GM13976 (cell line): ENCODE measurements around the gene CADM3.

Experiments
- DNase-seq: peaks from one replicate; pipeline ENCODE4 v3.0.0; 2012; ENCODE audit warnings: low spot score
- in situ Hi-C: fragments of 300-500 bp; cut with MboI; formaldehyde crosslinking; loops from one replicate; pipeline ENCODE4 v1.12.0; 2022; ENCODE audit warnings: low sequenced_read_pairs, mixed read lengths, inconsistent platforms; ENCODE audit not compliant: unreplicated experiment
- TF ChIP-seq, protein P1 (sequence below): IDR thresholded peaks from 2 replicates; pipeline ENCODE4 v1.5.1; 2012; ENCODE audit warnings: borderline replicate concordance, mild to moderate bottlenecking; ENCODE audit not compliant: insufficient read depth; ENCODE audit errors: extremely low read depth, missing control alignments, control extremely low read depth

The CADM3 gene

DNA sequence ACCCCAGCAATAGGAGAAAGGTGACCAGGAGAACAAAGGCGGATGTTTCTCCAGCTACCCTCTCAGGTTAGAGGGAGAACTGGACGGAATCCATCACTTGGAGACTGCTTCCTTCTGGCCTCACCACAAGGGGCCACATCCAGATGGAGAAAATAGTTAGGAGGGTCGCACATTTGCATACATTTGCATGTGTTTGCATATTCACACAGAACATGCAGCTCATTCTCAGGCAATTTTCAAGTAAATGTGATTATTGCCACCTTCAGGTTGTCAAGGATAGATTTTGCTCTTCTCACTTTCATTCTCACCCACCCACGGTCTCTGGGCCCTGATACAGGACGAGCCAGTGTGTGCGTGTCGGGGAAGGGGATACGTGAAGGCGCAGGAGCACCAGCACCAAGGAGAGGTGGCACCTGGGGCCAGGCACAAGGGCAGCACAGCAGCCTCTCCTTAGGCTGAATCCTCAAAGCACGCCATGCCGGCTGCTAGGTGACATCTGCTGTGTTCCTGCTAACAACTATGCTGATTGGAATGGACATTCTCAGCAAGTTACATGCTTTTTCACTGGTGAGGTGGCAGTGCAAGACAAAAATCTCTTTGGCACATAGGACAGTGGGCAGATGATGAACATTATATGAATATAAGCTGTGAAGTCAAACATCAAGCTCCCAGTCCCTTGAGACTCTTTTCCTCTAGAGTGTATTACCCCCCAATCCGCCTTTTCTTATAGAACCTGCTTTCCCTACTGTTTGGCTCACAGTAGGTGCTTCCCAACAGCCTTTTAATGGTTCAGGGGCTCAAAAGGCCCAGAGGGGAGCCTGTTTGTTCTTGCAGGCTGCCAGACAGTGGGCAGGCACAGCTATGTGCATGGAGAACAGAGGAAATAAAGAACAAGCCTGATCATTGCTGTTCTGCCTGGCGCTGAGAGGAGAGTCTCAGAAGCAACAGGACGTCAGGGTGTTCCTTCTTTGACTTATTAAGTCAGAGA is 47.5 kb downstream of the CADM3 start:
- in situ Hi-C loops = loop anchor here (10.0 kb wide), 1 partner anchor 54 kb away; no protein-coding TSS in a partner anchor
- TF ChIP-seq, protein P1, sequence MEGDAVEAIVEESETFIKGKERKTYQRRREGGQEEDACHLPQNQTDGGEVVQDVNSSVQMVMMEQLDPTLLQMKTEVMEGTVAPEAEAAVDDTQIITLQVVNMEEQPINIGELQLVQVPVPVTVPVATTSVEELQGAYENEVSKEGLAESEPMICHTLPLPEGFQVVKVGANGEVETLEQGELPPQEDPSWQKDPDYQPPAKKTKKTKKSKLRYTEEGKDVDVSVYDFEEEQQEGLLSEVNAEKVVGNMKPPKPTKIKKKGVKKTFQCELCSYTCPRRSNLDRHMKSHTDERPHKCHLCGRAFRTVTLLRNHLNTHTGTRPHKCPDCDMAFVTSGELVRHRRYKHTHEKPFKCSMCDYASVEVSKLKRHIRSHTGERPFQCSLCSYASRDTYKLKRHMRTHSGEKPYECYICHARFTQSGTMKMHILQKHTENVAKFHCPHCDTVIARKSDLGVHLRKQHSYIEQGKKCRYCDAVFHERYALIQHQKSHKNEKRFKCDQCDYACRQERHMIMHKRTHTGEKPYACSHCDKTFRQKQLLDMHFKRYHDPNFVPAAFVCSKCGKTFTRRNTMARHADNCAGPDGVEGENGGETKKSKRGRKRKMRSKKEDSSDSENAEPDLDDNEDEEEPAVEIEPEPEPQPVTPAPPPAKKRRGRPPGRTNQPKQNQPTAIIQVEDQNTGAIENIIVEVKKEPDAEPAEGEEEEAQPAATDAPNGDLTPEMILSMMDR = no peak
- DNase-seq = no peak

- in situ Hi-C loops = no loop called here
- TF ChIP-seq, protein P1 = no peak
- no peak for DNase-seq
These were observed 50.9 kb downstream of the CADM3 start for GRCh38 chr1:159222075-159222865.

GRCh38 chr1:159223004-159223403 is 51.6 kb downstream of the CADM3 start:
- TF ChIP-seq, protein P1 = no peak
- in situ Hi-C loops = no loop called here
- DNase-seq = no peak

DNA sequence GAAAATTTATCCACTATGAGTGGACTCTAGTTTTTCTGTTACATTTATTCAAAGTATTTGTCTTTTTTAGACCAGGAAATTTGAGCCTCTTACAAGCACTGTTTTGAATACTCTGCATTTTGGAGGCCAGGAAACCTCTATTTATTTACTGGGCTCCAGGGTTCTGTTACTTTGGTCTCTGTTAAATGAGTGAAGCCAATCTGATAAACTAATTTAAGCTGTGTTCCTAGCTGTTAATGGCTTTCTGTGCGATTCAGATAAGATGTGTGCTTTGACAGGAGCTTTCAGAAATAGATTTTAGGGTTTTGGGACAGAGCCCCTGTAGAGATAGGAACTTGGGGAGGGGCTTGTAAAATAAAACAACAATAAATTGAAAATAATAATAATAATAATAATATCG is 57.1 kb downstream of the CADM3 start:
- TF ChIP-seq, protein P1 = no peak
- in situ Hi-C loops = no loop called here
- DNase-seq = no peak

DNA sequence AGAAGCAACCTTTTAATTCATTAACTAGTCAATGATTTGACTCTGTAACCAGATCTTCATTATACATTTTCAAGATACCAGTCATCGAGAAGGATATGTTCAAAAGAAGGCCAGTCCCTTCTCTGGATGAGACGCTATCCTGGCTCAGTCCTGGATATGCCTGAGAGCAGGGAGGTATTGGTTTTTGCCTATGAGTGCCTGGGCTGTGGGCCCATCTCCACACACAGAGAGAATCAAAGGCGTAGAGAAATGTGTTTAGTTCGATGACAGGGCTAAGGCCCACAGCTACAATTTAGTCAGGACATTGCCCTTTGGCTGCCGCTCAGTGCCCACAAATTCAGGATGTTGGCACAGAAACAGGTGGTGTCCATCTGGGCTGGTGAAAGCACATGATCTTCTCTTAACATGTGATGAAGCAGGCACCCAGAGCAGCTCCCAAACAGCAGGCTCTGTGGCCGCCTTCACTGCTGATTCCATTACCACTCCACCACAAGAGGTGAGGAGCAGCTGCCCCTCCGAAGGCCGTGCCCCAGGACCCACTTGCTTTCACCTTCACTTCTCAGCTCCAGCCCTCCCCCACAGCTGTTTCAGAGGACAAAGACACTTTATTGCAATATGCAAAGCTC is 58.0 kb downstream of the CADM3 start:
- no peak for DNase-seq
- TF ChIP-seq, protein P1 = no peak
- in situ Hi-C loops = no loop called here

DNA sequence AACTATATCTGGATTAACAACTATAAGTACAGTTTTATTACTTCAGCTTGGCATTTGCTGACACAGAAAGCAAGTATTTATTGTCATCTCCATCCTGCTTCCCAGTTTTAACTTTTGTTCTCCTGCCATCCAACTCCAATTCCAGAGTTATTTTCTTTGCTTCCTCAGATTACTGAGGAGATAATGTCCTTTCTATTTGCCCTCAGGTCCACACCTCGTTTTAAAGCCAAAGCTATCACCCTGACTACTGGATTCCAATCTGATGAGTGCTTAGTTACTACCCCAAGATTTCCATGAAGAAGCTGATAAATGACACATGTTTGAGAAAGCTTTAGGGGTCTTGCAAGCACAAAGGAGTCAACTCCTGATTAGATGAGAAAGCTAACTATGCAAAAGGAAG is 58.5 kb downstream of the CADM3 start:
- no peak for DNase-seq
- in situ Hi-C loops = no loop called here
- TF ChIP-seq, protein P1 = no peak
